NCI-H128 (cell line): Measurements from ENCODE around the gene ABCC3.

Experiments
- DNase-seq: peaks from one replicate; lab custom pipeline; 2025; ENCODE audit not compliant: unreplicated experiment; lab: John Stamatoyannopoulos, UW

The ABCC3 gene

DNA sequence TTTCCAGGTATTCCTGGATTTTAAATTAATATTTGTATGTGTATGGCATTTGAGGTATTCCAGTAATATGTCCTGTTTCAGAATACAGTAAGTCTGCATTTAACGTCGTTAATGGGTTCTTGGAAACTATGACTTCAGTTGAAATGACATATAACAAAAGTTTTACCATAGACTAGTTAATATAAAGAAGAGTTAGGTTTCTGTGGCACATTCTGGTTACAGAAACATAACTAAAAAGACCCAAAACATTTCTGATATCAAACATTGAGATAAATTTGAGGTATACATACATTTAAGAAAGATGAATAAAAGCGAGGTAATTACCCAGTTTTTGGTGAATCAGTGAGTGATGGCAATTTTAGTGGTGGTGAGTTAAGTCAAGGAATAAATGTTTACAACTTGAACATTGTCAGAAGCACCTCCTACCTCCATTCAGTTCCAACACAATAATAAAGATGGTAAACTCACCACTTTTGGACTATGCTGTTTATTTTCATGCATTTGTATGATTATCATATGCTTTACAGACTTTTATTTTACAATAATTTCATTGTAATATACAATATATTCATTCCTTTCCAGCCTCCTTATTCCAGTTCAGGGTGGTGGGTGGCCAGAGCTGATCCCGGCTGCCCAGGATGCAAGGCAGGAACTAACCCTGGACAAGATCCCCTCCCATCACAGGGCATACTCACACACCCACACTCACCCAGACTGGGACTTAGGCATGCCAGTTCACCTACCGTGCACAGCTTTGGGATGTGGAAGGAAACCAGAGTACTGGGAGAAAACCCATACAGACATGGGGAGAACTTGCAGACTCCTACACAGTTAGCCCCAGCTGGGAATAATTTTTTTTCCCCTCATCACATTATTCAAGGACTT, 94.4 kb downstream of the ABCC3 start:
- DNase-seq: no peak

DNA sequence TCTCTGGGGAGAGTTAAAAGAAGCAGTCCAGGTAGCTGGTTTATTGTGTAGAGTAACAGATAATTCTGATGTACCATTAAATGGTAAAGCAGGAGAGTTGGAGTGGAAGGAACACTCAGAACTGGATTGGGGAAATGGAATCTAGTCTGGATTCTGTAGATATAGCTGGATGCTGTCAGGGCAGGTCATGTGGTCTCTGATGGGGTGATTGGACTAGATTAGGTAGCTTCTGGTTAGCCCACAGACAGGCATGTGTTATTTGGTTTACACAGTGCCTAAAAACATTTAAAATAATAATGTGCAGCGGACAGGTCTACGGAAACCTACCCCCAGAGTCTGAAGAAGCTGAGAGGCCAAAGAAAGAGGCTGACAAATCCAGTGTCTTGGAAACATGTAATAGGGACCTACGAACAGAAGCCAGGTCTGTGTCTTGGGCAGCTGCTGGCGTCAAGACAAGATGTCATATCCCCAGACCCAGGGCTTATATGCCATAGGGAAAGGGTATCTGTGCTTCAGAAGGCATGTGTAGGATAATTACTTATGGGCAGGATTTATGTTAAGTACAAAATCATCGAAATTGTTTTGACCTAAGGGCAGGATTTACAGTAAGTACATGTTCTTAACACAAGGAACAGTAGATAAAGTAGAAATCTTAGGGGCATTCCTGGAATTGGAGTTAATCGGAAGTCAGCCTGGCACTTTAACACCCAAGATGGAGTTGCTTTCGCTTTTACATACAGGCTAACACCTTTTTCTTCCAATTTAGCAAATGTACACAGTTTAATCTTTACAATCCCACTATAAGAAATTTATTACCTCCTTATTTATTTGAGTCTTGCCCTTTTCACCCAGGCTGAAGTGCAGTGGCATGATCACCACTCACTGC, 97.1 kb downstream of the ABCC3 start:
- no peak for DNase-seq

DNA sequence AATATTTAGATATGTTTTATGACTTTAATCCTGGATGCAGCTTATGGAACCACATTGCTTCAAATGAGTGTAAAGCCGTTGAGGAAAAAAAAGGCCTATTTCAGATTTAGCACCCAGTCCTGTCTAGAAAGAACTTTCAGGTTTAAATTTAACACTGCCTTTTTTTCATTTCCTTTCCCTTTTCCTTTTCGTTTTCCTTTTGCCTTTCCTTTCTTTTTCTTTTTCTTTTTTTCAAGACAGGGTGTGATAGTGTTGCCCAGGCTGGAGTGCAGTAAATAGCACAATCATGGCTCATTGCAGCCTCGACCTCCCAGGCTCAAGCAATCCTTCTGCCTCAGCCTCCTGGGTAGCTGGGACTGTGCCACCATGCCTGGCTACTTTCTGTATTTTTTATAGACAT, 100.6 kb downstream of the ABCC3 start:
- DNase-seq: no peak

DNA sequence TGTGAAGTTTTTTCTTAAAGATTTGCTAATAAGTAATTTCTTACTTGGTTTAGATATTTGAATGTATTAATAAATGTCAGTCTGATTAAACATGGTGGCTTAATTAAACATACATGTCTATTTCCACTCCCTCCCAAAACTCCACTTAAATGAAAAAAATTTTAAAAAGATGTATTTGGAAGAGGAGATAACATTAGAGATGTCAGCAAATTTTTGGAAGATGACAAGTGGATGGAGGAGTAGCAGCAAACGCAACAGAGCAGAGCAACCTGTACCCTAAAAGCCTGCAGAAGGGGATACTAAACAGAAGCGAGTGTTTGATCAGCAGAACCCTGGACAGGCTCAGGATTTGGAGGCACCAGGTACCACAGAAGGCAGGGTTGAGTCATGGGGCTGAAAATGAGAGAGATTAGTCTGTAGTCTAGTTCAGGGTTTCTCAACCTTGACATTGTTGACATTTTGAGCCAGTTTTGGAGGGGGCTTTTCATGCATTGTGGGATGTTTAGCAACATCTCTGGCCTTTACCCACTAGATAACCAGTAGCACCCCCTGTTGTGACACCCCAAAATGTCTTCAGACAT, 102.5 kb downstream of the ABCC3 start:
- no peak for DNase-seq

DNA sequence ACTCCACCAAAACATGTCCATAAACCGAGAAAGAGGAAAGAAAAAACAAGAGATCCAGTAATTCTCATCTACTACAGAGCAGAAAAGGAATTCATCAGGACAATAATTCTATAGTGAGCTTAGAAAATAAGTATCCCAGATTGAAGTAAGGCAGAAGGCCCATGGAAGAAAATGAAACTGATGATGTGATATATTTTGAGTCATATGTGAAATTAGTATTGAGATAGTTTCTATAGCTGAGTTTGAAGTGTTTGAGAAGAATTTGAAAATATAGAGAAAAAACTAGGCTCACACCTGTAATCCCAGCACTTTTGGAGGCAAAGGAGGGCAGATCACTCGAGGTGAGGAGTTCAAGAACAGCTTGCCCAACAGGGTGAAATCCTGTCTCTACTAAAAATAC, 104.4 kb downstream of the ABCC3 start:
- no peak for DNase-seq
